Bronchial epithelial cell (primary cell): Measurements from ENCODE around the gene SYCE3. TPM values are rescaled to one million over a fixed set of nuclear protein-coding genes. Genes with fewer than 3 reads are reported as not detected.

Experiments
- DNase-seq: peaks from one replicate; pipeline ENCODE4 v3.0.0-alpha.2; 2010; ENCODE audit warnings: low read depth
- FAIRE-seq: peaks from 2 replicates; lab custom pipeline; 2011; peaks lifted over from hg19 to GRCh38; lab: Jason Lieb, UNC
- H3K27me3 ChIP-seq: 2 replicates; pipeline ENCODE4 v1.5.1; 2011; ENCODE audit warnings: low read length; ENCODE audit not compliant: control insufficient read depth, insufficient read depth
- H3K36me3 ChIP-seq: 2 replicates; pipeline ENCODE4 v1.5.1; 2011; ENCODE audit warnings: low read length; ENCODE audit not compliant: control insufficient read depth, insufficient read depth
- H3K4me3 ChIP-seq: 2 replicates; pipeline ENCODE4 v1.5.1; 2011; ENCODE audit warnings: mild to moderate bottlenecking, low read depth, low read length, control low read depth
- total RNA-seq: library from RNA; depleted of rRNA; stranded (reverse); fragments of >200 nt; gene quantifications from 2 replicates; pipeline ENCODE4 v1.2.1, GENCODE V29; 2014
- TF ChIP-seq, protein P1 (sequence below): IDR thresholded peaks from 2 replicates; pipeline ENCODE4 v1.5.1; 2011; ENCODE audit warnings: mild to moderate bottlenecking, moderate library complexity, low read length, control low read depth, inconsistent platforms; ENCODE audit not compliant: insufficient read depth, severe bottlenecking

Gene SYCE3
- total RNA-seq, 1 donor from 2014 or later = 0.79 TPM

DNA sequence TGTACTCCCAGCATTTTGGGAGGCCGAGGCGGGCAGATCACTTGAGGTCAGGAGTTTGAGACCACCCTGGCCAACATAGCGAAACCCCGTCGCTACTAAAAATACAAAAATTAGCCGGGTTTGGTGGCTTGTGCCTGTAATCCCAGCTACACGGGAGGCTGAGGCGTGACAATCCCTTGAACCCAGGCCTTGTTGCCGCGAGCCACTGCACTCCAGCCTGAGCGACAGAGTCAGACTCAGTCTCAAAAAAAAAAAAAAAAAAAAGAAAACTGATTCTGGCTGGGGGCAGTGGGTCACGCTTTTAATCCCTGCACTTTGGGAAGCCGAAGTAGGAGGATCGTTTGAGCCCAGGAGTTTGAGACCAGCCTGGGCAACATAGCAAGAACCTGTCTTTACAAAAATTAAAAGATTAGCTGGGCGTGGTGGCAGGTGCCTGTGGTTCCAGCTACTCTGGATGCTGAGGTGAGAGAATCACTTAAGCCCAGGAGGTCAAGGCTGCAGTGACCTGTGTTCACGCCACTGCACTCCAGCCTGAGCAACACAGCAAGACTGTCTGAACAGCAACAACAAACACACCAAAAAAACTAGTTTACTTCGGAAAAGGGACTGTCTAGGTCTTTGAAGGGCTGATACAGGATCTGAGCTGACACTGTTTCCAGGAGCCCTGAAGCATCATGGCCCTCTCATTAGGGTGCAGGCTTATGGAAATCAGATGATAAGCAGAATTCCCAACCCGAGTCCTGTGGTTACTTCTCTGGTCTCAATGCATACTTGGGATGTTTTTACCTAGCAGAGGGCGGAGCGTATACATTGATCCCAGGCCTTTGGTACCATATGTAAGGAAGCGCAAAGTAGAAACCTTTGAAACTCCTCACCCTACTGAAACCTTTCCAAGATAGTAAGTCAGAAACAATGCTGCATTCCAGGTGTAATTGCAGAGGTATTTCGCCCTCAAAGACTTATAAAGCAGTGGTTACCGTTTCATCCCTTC, 21.7 kb upstream of the SYCE3 start:
- H3K36me3 ChIP-seq = peaks cover 11% of the 10 kb centered on the region
- no peak for FAIRE-seq
- H3K27me3 ChIP-seq = no peaks in the 10 kb centered on the region
- TF ChIP-seq, protein P1, sequence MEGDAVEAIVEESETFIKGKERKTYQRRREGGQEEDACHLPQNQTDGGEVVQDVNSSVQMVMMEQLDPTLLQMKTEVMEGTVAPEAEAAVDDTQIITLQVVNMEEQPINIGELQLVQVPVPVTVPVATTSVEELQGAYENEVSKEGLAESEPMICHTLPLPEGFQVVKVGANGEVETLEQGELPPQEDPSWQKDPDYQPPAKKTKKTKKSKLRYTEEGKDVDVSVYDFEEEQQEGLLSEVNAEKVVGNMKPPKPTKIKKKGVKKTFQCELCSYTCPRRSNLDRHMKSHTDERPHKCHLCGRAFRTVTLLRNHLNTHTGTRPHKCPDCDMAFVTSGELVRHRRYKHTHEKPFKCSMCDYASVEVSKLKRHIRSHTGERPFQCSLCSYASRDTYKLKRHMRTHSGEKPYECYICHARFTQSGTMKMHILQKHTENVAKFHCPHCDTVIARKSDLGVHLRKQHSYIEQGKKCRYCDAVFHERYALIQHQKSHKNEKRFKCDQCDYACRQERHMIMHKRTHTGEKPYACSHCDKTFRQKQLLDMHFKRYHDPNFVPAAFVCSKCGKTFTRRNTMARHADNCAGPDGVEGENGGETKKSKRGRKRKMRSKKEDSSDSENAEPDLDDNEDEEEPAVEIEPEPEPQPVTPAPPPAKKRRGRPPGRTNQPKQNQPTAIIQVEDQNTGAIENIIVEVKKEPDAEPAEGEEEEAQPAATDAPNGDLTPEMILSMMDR = no peak
- DNase-seq = no peak
- no peak overlapping the region for H3K4me3 ChIP-seq

DNA sequence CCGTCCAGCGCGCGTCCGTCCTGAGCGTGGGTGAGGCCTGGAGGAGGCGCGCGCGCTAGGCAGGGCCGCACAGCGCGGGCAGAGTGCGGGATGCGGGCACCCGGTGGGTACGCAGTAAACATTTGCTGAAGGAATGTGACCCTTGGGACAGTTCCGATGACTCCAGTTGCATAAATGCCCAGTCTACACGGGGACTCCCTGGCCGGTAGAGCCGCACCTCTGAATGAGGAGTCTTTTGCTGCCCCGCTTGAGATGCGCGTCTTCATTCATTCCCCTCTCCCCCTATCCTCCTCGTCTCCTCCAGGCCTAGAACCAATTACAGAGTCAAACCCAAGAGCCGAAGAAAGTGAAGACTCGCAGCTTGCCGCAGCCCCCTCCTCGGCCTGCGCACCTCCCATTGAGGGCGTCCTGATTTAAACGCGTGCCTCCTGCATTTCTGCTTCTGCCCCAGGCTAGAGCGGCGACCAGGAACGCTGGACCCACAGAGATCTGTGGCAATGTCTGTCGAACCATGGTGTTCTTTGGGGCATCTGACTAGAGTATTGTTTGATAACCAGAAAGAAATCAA, 20.7 kb upstream of the SYCE3 start:
- peaks cover 13% of the 10 kb centered on the region for H3K36me3 ChIP-seq
- FAIRE-seq = no peak
- H3K27me3 ChIP-seq = no peaks in the 10 kb centered on the region
- TF ChIP-seq, protein P1 = no peak
- H3K4me3 ChIP-seq = peak overlapping the region; percentile 82
- DNase-seq = no peak

DNA sequence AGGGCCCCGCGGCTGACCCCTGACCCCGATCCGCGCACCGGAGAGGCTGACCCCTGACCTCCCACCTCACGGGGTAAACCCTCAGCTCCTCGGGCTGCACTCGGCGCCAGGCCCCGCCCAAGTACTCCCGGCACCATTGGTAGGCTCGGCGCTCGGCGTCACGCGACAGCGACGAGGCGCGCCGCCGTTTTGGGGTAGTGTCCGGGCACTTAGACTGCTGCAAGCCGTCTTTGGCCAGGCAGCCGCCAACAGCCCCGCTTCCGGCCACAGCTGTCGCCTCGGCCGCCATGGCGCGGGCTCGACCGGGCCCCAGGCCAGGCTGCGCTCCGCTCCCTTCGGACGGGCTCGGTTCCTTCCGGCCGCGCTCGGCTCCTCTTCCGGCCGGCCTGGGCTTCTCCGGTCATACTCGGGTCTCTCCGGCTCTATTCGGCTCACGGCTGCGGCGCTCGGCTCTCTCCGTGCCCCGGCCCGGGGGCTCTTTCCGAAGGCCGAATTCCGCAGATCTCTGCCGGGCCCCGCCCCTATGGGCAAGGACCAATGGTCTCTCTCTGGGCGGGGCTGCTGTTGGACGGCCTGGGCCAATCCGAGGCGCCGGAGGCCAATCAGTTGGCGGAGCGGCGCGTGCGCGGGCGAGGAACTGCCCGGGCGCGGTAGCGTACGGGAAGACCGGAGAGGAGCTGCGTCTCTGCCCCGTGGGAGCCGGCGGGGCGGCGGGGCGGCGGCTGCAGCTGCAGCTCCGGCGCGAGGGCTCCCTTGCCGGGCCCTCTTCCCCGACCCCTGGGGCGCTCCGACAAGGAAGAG, 20.0 kb upstream of the SYCE3 start, which contains the start of gene CHKB:
CHKB (minus strand) TSS at position 357 of the 801 bp plus-strand sequence; CDS start at position 289, 68 bp downstream.
- Histone ChIP-seq H3K4me3 (peak within 1 kb of the TSS; percentile 82), H3K27me3 (no peaks in the 10 kb centered on the region), H3K36me3 (peaks cover 13% of the 10 kb centered on the region)
- no peak for FAIRE-seq
- TF ChIP-seq, protein P1 = no peak
- DNase-seq = peak; percentile 90

DNA sequence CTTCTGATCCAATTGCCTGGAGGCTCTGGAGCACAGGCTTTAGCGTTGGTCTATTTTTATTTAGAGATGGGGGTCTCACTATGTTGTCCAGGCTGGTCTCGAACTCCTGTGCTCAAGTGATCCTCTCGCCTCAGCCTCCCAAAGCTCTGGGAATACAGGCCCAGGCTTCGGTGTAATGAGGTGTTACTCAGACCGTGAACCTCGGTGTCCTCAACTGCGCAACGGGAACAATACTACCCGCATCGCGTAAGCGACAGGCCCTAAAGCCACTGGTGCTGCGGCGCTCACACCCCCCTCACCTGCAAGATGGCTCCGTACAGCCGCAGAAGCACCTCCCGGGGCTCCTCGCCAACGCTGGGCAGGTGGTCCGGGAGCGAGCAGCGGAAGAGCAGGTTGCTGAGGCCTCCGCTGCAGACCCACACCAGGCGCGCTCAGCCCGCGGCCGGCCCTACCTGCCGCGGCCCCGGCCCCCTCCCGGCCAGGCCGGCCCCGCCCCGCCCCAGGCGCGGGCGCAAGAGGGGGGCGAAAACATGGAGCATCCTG, 19.3 kb upstream of the SYCE3 start:
- peak; percentile 12 for DNase-seq

More for the DNA sequence above, 19.3 kb upstream of the SYCE3 start:
- H3K27me3 ChIP-seq = no peaks in the 10 kb centered on the region
- FAIRE-seq = no peak
- H3K36me3 ChIP-seq = peaks cover 13% of the 10 kb centered on the region
- peak overlapping the region; percentile 82 for H3K4me3 ChIP-seq
- TF ChIP-seq, protein P1 = no peak
